ENCODE data around the gene PYGM.
A peak's percentile ranks its signal among the peaks of the same experiment; 100 is the strongest.

Gene PYGM

GRCh38 chr11:64766881-64767280 is 7.1 kb upstream of the PYGM start:
- no peak for DNase-seq

GRCh38 chr11:64765851-64766665 is 6.3 kb upstream of the PYGM start:
- DNase-seq, result no peak

GRCh38 chr11:64765291-64765850 is 5.6 kb upstream of the PYGM start:
- DNase-seq, result no peak

- DNase-seq, result no peak
Measured at GRCh38 chr11:64764753-64765152, 5.0 kb upstream of the PYGM start.

- peak; percentile 51 for DNase-seq
Measured at GRCh38 chr11:64764040-64764611, 4.4 kb upstream of the PYGM start.

GRCh38 chr11:64763526-64764039 is 3.8 kb upstream of the PYGM start:
- no peak for DNase-seq

GRCh38 chr11:64762674-64763525 is 3.1 kb upstream of the PYGM start:
- no peak for DNase-seq

GRCh38 chr11:64762277-64762673 is 2.5 kb upstream of the PYGM start:
- no peak for DNase-seq

GRCh38 chr11:64760759-64761420 is 1.1 kb upstream of the PYGM start:
- DNase-seq, result no peak

GRCh38 chr11:64759131-64759721 is 548 bp downstream of the PYGM start:
- DNase-seq, result no peak

GRCh38 chr11:64758330-64759079 is 1.3 kb downstream of the PYGM start:
- DNase-seq, result no peak

GRCh38 chr11:64757549-64758329 is 2.0 kb downstream of the PYGM start:
- DNase-seq, result no peak

- DNase-seq, result no peak
Measured at GRCh38 chr11:64755681-64756361, 4.0 kb downstream of the PYGM start.

GRCh38 chr11:64754919-64755662 is 4.7 kb downstream of the PYGM start:
- DNase-seq, result no peak

GRCh38 chr11:64754124-64754918 is 5.5 kb downstream of the PYGM start:
- no peak for DNase-seq

GRCh38 chr11:64753380-64754123 is 6.2 kb downstream of the PYGM start:
- DNase-seq, result no peak

GRCh38 chr11:64753019-64753379 is 6.8 kb downstream of the PYGM start:
- no peak for DNase-seq
